Psoas muscle (tissue), 8 donors: ENCODE data around the gene RHOH. TPM values are rescaled to one million over a fixed set of nuclear protein-coding genes. Genes with fewer than 3 reads are reported as not detected.

Experiments
- ATAC-seq, 4 donors: fragments of 200-7000 bp; cut with Tn5 transposase; one replicate each; pipeline ENCODE4 v1.9.1; 2020; ENCODE audit warnings: moderate library complexity in 3 of 4, mild to moderate bottlenecking in 2 of 4
- DNase-seq, 2 donors: peaks; one replicate each; pipeline ENCODE4 v3.0.0-alpha.2; 2020
- H3K27ac ChIP-seq: fragments of 200-600 bp; one replicate; pipeline ENCODE4 v1.8.0; 2022
- H3K27me3 ChIP-seq, 3 donors: fragments of 200-600 bp in 1 of 3; one replicate each; pipeline versions ENCODE4 v1.6.1 to v1.8.0; 2013 to 2022; ENCODE audit warnings: low read length in 2 of 3, mild to moderate bottlenecking in 2 of 3, moderate library complexity in 1 of 3; ENCODE audit not compliant: insufficient read depth in 3 of 3
- H3K36me3 ChIP-seq, 2 donors: fragments of 200-600 bp in 1 of 2; one replicate each; pipeline versions ENCODE4 v1.6.1 to v1.8.0; 2013 to 2022; ENCODE audit warnings: low read depth in 1 of 2, mild to moderate bottlenecking in 1 of 2, moderate library complexity in 1 of 2; ENCODE audit not compliant: insufficient read depth in 1 of 2
- H3K4me1 ChIP-seq: fragments of 200-600 bp; one replicate; pipeline ENCODE4 v1.8.0; 2022
- H3K4me3 ChIP-seq: fragments of 200-600 bp; one replicate; pipeline ENCODE4 v1.8.0; 2022; ENCODE audit warnings: mild to moderate bottlenecking
- H3K9me3 ChIP-seq: fragments of 200-600 bp; one replicate; pipeline ENCODE4 v1.8.0; 2022
- CTCF ChIP-seq: fragments of 200-600 bp; IDR thresholded peaks from one replicate; pipeline ENCODE4 v1.8.0; 2022; ENCODE audit warnings: antibody characterized with exemption
- WGBS, 3 donors: extraction: QIAGEN DNeasy Blood & Tissue Kit; methylation state at CpG; one replicate each; pipeline versions ENCODE4 v1.1.6 to v1.1.7; 2013; 5-methylcytosine and 5-hydroxymethylcytosine counted together
- intact Hi-C, 2 donors: fragments of 100-400 bp; cut with DNase I; formaldehyde crosslinking; loops; one replicate each; pipeline versions ENCODE4 v1.11.0 to v1.14.2; 2022
- polyA plus RNA-seq, 3 donors: library from polyadenylated mRNA; stranded (reverse); fragments of 200-250 nt; gene quantifications; one replicate each; pipeline ENCODE4 v1.2.3, GENCODE V29; 2013
- total RNA-seq, 4 donors: library from RNA; stranded (reverse); fragmentation: NEBNext Ultra II Directional in 2 of 4; extraction: Animal tissue kit (Norgen Biotek cat#: 25700) in 2 of 4; gene quantifications; one replicate each; pipeline versions ENCODE4 v1.2.1 to v1.2.4, GENCODE V29; 2021 to 2023
- donor health status: healthy with polysubstance abuse.
- donor health status: DM: no; HTN: no; CAD: no; lungs with moderate emphysema.
- donor health status: Bipolar disorder and iron deficiency.
- donor health status: healthy.
- donor health status: DM: yes; HTN: yes; CAD: no.
- donor health status: DM: no; HTN: no; CAD: no.
- donor health status: DM: no; HTN: no; CAD: no.
- donor health status: DM: yes; HTN: yes; CAD: no.

The RHOH gene
- total and polyA plus RNA-seq, 7 donors: 0.04 to 0.68 (median 0.19) TPM; not detected in 1

- Histone ChIP-seq H3K36me3 (no peaks in the 10 kb centered on the region), H3K9me3 (no peaks in the 10 kb centered on the region), H3K27me3 (no peaks in the 10 kb centered on the region), H3K4me3 (no peak overlapping the region), H3K27ac (no peak overlapping the region), H3K4me1 (no peaks in the 10 kb centered on the region)
- DNase-seq (no peak), ATAC-seq (no peak)
- 75 to 80% (median 80%) methylated on average over 2 of the region's 2 CpGs for WGBS, 3 donors
- no peak for TF ChIP-seq CTCF
- intact Hi-C loops: no loop called here
Observed at GRCh38 chr4:40244606-40245005, 47.8 kb downstream of the RHOH start.

DNA sequence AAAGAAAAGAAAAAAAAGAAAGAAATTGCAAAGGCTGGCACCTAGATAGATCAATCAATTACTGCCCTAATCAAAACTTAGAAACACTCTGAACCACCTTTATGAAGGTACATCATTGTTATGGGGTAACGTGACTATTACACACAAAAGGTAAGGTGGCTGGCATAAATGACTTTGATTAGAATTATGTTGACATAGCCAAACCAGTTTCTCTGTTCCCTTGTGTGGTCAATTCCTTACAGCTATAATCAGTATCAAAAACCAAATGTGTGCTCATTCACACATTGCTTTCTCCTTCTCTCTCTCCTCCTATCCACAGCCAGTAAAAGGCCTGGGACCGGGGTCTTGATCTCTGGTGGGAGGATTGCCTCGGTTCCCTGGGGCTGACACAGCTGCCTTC is 48.7 kb downstream of the RHOH start:
- intact Hi-C loops: no loop called here
- H3K4me1 ChIP-seq: no peaks in the 10 kb centered on the region

GRCh38 chr4:40246011-40246900 is 49.4 kb downstream of the RHOH start:
- Histone ChIP-seq H3K4me3 (no peak overlapping the region), H3K4me1 (no peaks in the 10 kb centered on the region), H3K27me3 (no peaks in the 10 kb centered on the region), H3K36me3 (no peaks in the 10 kb centered on the region), H3K27ac (no peak overlapping the region), H3K9me3 (no peaks in the 10 kb centered on the region)
- intact Hi-C loops: no loop called here
- DNase-seq (no peak), ATAC-seq (no peak)
- 60 to 67% (median 63%) methylated on average over 9 of the region's 9 CpGs for WGBS, 3 donors
- no peak for TF ChIP-seq CTCF

More for the DNA sequence above, 48.7 kb downstream of the RHOH start:
- ATAC-seq (no peak), DNase-seq (no peak)
- no peak for TF ChIP-seq CTCF
- H3K27me3 ChIP-seq: no peaks in the 10 kb centered on the region
- no peak overlapping the region for H3K27ac ChIP-seq
- H3K4me3 ChIP-seq: no peak overlapping the region
- H3K9me3 ChIP-seq: no peaks in the 10 kb centered on the region
- H3K36me3 ChIP-seq: no peaks in the 10 kb centered on the region
- 63 to 70% (median 67%) methylated on average over 3 of the region's 3 CpGs for WGBS, 3 donors

GRCh38 chr4:40246938-40247337 is 50.1 kb downstream of the RHOH start:
- H3K4me1 ChIP-seq: no peaks in the 10 kb centered on the region
- 70 to 78% (median 77%) methylated on average over 2 of the region's 2 CpGs for WGBS, 3 donors

More at GRCh38 chr4:40246938-40247337, 50.1 kb downstream of the RHOH start:
- Histone ChIP-seq H3K36me3 (no peaks in the 10 kb centered on the region), H3K27ac (no peak overlapping the region), H3K27me3 (no peaks in the 10 kb centered on the region), H3K4me3 (no peak overlapping the region), H3K9me3 (no peaks in the 10 kb centered on the region)
- ATAC-seq (no peak), DNase-seq (no peak)
- TF ChIP-seq CTCF: no peak
- intact Hi-C loops: no loop called here
